ENCODE results near the gene EXOC4. TPM values are rescaled to one million over a fixed set of nuclear protein-coding genes. Genes with fewer than 3 reads are reported as not detected.
"Not testable (repeated sequence)": the region's sequence is repeated elsewhere in the genome, so short reads cannot be mapped to it uniquely, and the experiment has no call there.

EXOC4 gene
- total RNA-seq, 1 donor from 2014 or later, result 79.6 TPM

DNA sequence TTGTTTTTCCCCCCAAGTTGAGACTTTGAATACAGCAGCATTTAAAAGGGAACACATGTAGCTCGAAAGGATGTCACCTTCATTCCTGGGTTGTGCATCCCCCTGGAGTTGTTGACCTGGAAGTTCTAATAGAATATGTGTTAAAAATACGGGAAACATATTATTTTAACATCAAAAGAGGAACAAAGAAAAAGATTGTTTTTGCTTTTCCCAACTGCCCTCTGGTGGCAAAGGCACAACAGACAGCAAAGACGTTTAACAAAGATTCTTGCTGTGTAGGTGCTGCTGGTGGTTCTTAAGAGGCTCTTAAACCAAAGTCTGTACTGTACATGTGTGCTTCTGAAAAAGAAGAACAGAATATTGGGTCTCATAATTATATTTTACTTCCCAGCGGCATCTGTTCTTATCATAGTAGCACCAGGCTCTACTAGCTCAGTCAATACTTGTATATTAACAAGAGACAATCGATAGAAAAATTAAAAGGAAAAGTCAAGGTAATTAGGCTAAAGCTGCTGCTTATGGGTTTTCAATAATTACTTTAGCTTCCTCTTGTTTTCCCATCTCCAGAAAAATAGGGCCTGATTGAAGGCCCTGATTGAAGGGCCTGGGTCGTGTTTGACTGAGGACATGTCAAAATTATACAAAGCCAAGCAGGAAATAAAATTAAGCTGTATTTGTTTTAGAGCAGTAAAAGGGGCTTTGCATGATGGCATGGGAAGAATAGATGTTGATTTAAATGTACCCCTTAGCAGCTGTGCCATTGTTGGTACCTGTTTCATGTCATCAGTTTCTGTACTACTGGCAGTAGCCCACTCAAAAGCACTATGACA lies 490.0 kb downstream of the EXOC4 start:
- intact Hi-C loops (cut with micrococcal nuclease), result no loop called here

DNA sequence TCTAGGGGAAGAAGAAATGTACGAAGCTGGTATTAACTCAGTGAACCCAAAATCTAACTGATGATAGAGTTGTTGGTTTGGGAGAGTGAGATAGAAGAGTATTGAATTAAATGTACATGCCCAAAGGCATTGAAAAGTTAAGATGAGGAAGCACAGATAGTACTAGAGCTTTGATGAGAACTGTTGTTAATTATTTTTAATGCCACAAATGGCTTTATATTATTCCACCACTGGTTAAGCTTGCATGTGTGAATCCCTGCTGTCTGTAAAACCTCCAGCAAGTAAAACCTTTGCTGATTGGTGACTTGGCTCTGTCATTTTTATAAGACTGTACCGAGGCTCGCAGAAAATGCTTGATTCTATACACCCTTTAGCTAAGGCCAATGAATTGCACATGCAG lies 491.6 kb downstream of the EXOC4 start:
- intact Hi-C loops (cut with micrococcal nuclease), result no loop called here

DNA sequence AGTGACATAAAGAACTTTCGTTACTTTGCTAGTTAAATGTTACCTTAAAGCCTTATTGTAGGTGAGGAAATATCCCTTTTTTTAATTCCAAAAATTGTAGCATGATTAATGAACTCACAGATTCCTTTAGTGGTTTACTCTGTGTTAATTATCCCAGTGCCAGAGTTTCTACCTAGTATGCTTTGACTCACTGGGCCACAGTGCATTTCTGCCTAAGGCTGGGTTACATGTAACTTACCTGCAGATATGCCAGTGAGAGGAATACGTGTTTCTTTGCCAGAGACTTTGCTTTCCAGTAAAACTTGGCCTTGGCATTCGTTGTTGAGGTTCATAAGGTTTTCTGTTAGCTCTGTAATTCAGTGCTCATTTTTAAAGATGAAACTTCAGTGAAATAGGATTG lies 493.4 kb downstream of the EXOC4 start:
- intact Hi-C loops (cut with micrococcal nuclease), result no loop called here

DNA sequence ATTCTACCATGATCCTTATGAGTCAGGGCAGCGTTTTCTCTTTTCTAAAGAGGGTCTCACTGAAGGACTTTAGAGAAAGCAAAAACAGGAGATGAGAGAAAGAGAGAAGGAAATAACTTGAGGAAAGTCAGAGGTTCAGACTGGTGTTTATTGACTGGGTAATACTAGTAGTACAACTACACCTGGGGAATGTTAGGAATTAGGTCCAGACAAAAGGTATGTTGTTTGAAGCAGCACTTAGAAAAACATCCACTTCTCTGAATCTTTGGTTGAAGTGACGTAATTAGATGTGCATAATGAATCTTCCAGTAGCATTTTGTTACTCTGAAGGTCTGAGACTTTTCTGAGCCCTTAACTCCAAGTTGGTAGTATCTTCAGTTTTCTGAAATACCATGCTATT lies 494.0 kb downstream of the EXOC4 start:
- intact Hi-C loops (cut with micrococcal nuclease), result no loop called here

DNA sequence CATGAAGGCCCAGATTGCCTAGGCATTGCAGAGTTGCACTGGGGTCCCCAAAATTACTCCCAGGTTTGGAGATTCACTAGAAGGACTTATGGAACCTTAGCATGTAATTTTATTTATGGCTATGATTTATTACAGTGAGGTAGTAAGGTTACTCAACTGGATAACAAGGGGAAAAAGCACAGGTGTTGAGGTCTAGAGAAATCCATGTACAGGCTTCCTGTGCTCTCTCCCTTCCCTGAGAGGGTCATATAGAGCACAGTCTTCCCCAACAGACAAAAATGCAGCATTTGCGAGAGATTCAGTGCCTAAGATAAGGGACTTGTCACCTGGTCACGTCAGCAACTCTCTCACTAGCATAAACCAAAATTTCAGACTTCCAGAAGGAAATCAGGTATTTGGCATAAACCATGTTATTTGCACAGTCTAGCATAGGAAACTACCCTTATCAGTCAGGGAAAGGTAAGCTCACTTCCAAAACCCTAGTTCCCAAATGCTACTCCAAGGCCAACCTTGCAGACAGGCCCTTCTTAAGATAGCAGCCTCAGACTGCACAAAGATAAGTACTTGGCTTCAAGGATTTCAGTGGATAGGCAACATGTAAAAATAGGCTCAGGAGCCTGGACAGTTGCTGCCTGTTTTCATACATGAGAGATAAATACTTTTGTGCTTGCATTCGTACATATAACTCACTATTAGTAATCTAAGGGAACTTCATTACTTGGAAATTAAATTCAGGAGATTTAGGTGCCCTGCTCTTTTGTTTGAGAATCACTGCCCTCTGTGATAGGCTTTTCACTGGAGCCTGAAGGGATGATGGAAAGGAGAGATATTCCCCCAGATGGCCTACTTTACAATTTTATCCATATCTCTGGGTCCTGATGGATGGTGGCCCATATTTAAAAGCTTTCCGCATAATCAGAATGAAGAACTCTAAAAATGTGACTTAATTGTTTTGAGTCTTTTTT lies 495.8 kb downstream of the EXOC4 start:
- intact Hi-C loops (cut with micrococcal nuclease), result no loop called here

DNA sequence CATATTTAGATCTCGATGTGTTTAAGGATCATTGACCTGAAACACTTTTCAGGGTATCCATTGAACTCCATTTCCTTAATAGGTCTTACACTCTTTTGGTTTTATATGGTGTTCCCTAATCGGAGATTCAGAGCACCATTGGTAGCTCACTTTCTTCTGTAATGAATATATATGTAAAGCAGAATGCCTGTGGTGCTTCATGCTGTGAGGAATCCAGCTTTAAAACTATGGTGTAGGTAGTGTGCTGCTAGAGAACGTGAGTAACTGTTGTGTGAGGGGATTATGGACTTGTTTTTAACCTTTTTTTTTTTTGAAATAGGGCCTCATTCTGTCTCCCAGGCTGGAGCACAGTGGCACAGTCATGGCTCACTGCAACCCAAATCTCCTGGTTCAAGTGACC lies 497.4 kb downstream of the EXOC4 start:
- intact Hi-C loops (cut with micrococcal nuclease), result no loop called here

DNA sequence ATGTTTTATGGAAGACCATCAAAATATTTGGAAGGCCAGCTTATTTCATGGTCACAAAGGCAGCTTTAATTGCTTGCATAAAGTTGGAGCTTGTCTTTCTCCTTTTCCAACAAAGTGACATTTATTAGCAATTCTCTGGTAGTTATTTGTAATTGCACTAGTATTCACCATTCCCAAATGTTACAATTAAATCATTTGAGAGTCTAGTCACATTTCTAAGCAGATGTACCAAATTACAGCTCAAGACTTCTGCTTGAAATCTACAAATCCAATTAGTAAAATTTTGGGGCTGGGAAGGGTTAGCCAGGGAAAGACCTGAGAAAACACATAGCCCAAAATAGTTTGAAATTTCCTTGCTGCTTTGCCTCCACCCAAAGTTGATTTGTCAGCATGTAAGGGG lies 498.2 kb downstream of the EXOC4 start:
- intact Hi-C loops (cut with micrococcal nuclease), result no loop called here

DNA sequence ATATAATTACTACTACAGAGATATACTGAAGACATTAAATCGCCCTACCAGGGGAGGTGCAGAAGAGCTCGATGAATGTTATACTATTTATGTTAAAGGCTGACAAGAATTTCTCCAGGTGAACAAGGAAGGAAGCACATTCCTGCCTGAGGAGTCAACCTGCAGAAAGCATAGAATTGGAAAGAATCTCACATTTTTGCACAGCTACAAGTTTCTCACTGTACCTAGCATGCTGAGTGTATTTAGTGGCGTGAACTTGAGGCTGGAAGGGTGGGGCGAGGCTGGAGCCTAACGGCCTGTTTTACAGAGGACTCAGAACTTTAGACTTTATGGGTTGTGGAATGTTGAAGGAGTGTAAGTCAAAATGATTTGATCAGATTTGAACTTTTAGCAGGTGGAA lies 500.6 kb downstream of the EXOC4 start:
- intact Hi-C loops (cut with micrococcal nuclease), result no loop called here

DNA sequence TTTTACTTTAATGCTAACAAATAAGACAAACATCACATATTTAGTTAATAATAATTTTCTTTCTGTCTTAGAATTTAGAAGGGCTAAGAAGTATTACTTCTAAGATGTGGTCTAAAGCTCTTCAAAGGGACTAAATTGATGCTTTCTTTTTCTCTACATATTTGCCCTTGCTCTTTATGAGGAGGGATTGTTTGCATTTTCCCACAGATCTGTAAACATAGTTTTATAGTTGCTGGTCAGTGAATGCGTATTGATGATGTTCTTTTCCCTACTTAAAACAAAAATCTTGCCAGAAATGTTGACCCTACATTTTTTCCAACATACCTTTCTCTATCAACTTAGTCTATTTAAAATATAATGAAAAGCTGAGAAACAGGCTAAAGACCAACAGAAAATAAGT lies 501.8 kb downstream of the EXOC4 start:
- intact Hi-C loops (cut with micrococcal nuclease), result no loop called here

DNA sequence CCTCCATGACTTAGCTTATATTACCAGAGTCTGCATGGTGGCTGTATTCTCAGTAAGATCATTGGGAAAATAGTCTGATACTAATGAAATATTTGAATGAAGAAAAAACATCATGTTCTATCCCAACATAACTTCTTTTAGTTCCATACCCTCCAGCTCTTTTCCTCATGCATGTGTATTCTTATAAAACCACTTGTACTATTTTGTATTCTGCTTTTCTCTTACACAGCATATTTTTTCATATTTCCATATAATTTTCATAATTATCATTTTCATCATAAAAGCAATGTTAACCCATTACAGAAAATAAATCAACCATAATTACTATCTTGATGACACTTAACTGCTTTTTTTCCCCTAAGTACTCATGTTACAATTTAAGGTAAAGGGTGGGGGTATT lies 503.0 kb downstream of the EXOC4 start:
- intact Hi-C loops (cut with micrococcal nuclease), result no loop called here

DNA sequence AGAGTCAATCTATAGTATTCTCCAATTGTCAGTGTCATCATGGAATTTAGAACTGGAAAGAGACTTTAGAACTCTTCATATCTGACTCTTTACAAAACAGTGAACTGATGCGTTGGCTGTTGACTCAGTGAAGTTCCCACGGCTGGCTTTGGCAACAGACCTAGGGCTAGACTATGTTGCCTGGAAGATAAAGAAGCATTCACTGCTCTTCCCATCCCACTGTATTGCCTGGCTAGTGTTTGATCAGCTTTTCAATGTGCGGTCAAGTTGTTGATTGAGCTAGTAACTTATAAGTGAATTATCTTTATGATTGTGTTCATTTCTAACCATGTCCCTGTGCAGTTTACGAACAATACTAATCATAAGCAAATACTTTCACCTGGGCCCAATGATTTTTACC lies 508.6 kb downstream of the EXOC4 start:
- intact Hi-C loops (cut with micrococcal nuclease), result no loop called here

DNA sequence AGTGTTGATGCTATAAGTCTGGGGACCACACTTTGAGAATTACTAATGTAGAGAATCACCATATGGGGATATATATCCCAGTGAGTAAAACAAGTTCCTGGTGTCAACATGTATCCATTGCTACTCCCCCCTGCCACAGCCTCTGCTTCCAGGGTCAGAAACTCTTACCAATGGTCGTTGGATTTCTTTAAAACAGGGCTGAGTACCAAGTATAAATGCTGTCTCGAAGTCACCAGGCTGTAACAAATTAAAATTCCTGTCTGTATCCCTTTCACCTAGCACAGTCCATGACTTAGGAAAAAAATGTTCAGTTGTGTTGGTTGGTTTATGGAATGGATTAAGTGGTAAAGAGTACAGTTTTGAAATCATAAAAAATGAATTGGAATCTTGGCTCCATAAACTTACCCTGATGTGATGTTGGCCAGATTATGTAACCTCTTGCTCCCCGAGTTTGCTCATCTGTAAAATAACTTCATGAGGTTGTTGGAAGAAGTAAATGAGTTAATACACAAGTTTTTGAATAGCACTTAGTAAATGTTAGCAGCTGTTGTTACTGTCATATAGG lies 510.3 kb downstream of the EXOC4 start:
- intact Hi-C loops (cut with micrococcal nuclease), result no loop called here

DNA sequence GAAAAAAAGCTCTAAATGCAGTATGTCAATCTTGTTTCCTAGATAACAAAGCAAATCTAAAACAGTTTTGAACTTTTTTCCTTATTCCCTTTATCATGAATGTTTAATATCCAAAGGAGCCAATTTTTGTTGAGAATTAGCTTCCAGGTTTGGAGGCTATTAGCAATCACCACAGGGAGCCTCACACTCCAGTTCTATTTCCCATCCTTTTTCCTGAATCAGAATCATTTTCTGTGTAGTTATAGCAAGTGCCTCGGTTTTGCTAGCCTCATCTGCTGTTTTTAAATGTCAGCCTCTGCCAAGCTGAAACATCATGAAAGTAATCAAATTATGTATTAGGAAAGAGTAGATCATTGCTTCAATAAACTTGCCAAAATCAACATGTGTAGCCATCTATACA lies 516.8 kb downstream of the EXOC4 start:
- intact Hi-C loops (cut with micrococcal nuclease), result no loop called here

DNA sequence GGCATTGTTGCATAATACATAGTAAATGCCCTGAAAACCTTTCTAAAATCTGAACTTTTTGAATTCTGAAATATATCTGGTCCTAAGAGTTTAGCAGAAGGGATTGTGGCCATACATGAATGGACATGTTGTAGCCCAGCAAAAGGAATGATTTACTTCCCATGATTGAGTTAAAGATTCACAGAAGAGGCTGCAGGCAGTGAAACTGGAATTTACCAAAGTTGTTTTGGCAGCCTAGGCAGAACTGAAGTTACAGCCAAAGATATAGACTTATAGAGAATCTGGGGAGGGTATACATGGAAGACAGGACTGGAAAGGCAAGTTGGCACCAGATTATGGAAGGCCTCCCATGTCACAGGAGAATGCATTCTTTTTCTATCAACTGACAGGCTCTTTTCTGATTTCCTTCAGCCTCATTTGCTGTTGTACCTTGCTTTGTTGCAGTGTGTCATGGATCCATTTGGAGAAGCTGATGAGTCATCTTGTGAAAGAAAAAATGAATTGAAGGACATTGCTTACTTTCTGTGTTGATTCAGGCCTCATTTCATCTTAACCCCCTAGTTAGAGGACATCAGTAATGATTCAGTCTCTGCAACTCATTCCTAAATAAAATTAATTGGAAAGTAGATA lies 518.1 kb downstream of the EXOC4 start:
- intact Hi-C loops (cut with micrococcal nuclease), result no loop called here

DNA sequence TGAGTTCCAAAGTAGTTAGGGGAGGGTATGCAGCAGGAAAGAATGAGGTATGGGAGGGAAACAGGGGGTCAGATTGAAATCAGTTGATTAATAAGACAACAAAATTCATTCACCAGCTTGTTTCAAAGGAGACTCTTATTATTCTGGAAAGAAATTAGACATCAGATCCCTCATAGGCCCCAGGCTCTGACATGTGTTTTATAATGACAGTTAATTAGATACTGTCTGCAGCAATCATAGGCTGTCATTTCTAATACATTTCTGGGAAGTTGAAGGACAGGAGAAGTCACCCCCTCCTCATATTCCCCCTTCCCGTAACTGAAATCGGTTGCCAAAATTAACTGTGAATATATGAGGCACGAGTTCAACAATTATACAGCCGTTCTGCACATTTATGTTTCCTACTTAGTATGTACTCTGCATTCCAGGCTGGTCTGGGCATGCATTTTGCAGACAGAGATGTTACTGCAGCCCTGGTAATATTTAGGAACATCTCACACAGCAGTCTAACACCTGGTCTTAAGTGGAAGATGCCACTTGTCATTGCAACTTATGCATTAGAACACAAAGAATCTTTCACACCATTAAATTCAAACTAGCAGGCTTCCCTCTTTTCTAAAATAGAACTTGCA lies 519.0 kb downstream of the EXOC4 start:
- intact Hi-C loops (cut with micrococcal nuclease), result no loop called here

DNA sequence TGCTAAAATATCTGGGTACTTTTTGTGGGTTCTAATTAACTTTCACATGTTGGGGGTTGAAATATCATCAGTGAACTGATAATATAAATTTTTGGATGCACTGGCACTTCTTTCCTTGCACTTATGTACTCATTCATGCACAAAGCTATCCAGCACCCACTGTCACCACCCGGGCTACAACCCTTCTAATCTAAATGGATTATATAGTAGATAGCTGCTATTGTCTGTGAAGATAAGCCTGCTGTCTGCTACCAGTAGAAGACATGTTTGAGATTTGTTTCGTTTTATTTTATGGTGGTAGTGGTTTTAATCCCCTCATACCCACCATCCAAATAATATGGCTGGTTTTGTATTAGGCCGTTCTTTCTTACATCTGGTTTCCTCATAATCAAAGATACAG lies 520.7 kb downstream of the EXOC4 start:
- intact Hi-C loops (cut with micrococcal nuclease), result no loop called here

DNA sequence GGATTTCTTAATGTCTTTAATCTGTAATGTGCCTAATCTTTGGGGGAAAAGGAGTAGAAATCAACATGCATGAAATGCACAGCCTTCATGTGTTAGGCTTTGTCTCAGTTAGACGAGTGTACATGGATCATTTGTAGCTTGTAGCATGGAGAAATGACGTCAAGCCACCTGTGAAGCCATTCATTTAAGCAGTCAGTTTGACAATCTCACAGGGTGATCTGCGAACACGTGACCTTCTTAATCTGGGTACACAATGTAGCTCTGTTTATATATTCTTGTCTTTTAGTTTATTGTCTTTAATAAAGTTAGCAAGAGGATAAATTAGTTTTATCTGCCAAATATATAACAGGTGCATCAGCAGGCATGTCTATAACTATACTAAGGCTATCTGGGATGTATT lies 522.3 kb downstream of the EXOC4 start:
- intact Hi-C loops (cut with micrococcal nuclease), result no loop called here

DNA sequence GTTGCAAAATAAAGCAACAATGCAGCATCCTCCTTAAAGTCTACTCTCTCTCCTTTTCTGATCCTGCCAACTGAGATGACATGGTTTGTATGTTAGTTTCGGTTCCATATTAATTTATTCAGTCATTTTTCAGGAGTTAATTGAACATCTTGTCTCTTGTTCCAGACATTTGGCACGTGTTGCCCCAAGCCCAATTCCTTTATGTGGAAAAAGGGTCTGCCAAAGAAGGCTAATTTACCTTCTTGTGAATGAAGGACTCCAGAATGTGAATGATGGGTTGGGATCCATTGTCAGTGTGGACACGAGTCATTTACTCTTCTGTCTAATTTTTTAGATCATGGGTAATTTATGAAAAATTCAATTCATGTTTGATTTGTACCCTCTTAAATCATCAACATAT lies 523.4 kb downstream of the EXOC4 start:
- intact Hi-C loops (cut with micrococcal nuclease), result no loop called here

DNA sequence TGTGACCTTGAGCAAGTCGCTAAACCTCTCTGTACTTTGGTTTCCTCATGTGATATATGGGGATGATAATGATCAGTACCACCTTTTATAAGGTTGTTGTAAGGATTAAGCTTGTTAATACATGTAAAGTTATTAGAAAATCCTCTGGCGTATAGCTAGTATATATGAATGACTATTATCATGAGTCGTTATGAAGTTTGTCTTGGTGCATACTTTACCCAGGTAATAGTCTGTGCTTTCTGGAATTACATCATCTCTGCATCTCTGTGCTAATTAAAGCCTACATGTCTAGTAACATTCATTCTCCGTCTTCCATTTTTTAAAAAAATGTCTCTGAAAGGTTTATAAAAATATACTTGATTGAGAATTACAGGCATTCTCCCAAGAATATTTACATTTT lies 524.8 kb downstream of the EXOC4 start:
- intact Hi-C loops (cut with micrococcal nuclease), result no loop called here

DNA sequence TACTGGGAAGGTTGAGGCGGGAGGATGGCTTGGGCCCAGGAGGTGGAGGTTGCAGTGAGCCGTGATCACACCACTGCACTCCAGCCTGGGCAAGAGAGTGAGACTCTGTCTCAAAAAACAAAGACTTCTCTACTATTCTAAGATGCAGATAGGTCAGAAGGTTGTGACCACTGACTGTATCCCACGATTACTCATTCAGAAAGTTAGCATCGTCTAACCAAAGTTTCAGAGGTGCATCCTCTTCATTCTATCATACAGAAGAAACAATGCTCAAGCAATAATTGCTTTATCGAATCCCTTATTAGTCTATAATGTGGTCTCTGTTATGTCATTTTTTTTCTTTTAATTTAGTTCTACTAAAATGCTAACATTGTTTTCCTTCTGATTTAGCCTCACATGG lies 525.6 kb downstream of the EXOC4 start:
- intact Hi-C loops (cut with micrococcal nuclease), result no loop called here

DNA sequence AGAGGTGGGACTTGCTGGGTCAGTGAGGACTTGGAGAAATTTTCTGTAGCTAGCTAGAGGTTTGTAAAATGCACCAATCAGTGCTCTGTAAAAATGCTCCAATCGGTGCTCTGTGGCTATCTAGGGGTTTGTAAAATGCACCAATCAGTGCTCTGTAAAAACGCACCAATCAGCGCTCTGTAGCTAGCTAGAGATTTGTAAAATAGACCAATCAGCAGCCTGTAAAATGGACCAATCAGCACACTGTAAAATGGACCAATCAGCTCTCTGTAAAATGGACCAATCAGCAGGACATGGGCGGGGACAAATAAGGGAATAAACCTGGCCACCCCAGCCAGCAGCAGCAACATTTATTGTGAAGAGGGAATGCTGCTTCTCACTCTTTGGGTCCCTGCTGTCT lies 526.7 kb downstream of the EXOC4 start:
- intact Hi-C loops (cut with micrococcal nuclease), result not testable (repeated sequence)
